Hematopoietic multipotent progenitor cell treated with erythropoietin and hydrocortisone succinate and interleukin-3 and kit ligand, for 4 days (in vitro differentiated cells): ENCODE data around the gene C9orf153.
"Not testable (repeated sequence)": the region's sequence is repeated elsewhere in the genome, so short reads cannot be mapped to it uniquely, and the experiment has no call there.

Experiments used
- DNase-seq: peaks from one replicate; pipeline ENCODE4 v3.0.0-alpha.2; 2015

The C9orf153 gene

DNA sequence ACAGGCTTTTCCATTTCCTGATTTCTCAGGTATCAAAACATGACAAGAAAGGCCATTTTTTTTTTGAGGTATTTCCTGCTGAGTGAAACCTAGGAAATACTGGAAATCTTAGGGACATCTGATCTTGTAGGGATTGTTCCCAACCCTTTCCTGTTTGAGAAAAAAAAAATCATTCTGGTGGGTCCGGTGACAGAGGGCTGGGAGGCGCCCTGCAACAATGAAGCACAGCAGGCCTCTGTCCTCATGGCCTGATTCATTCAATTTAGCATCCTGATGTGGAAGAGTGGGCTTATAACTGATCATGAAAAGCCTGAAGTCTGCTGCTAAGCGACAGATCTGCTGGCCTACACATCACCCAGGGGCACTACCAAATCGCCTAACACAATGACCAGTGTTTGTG is 3.0 kb upstream of the C9orf153 start:
- no peak for DNase-seq

- no peak for DNase-seq
Observed at GRCh38 chr9:86257391-86257790, 2.1 kb downstream of the C9orf153 start.

GRCh38 chr9:86256653-86257052 is 2.8 kb downstream of the C9orf153 start:
- no peak for DNase-seq

- DNase-seq = no peak
Observed at GRCh38 chr9:86253577-86253976, 5.9 kb downstream of the C9orf153 start.

DNA sequence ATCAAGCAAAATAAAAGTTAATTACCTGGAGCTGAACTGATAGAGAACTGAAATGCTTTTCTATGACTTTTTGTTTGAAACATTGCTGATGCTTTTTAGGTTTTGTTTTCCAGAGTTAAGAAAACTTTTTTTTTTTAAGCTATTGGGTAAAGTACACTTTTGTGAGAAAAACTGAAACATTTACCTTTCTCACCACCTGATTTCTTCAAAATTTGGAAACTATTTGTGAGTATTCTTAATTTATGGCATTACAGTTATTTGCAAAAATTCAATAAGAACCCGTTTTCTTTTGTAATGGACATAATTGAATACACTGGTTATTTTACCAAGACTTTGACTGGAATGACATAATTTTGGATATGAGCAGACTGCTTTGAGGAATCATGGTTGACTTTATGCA is 6.6 kb downstream of the C9orf153 start:
- DNase-seq = peak; percentile 10

DNA sequence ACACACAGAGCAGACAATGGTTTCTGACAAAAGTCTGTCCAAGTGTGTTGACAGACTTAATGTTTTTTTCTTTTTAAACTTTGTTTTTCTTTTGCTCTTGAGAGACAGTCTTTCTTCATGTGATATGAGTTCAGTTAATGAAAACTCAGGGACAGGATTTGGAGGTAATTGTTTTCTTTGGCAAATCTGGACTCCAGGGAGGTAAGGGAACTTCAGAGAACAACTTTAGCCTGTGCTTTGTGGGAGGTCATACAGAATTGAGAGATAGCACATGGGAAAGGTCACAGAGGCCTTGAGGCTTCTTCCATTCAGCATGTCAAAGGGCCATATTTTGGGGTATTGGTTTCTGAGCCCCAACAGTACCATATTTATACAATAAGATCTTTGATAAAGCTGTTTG is 9.3 kb downstream of the C9orf153 start:
- DNase-seq = no peak

GRCh38 chr9:86248746-86249145 is 10.7 kb downstream of the C9orf153 start:
- DNase-seq = no peak

DNA sequence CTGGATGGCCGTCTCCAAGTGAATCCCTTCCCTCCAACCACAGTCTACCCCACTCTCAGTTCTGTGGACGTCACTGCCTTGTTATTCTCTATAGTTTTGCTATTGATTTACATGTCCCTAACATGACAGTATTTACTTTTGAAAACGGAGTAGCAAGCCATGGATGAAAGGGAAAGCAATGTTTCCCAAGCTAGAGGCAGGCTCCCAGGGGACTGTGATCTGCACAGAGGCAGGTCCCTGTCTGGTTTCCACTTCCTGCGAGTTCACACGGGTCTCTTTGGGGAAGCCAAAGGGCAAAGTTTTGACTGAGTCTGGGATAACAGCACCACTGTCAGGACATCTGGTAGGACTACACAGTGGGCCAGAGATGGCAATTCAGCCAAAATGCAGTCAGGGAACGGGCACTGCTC is 12.7 kb downstream of the C9orf153 start:
- peak; percentile 10 for DNase-seq

DNA sequence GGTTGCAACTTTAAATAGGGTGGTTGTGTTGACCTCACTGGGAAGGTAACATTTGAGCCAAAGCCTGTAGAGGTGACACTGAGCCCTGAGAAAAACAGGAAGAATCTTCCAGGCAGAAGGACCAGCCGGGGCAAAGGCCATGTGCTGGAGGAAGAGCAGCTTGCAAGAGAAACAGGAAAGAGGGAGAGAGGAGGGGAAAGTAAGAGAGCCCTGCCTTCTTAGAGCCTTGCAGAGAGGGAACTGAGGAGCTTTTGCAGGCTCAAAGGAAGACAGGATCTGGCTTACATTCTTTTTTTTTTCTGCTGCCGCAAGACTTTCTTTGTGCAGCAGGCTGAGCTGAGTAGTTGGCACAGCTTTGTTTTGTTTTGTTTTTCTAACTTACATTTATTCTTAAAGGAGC is 17.4 kb downstream of the C9orf153 start:
- peak; percentile 7 for DNase-seq

GRCh38 chr9:86241216-86241615 is 18.2 kb downstream of the C9orf153 start:
- no peak for DNase-seq

DNA sequence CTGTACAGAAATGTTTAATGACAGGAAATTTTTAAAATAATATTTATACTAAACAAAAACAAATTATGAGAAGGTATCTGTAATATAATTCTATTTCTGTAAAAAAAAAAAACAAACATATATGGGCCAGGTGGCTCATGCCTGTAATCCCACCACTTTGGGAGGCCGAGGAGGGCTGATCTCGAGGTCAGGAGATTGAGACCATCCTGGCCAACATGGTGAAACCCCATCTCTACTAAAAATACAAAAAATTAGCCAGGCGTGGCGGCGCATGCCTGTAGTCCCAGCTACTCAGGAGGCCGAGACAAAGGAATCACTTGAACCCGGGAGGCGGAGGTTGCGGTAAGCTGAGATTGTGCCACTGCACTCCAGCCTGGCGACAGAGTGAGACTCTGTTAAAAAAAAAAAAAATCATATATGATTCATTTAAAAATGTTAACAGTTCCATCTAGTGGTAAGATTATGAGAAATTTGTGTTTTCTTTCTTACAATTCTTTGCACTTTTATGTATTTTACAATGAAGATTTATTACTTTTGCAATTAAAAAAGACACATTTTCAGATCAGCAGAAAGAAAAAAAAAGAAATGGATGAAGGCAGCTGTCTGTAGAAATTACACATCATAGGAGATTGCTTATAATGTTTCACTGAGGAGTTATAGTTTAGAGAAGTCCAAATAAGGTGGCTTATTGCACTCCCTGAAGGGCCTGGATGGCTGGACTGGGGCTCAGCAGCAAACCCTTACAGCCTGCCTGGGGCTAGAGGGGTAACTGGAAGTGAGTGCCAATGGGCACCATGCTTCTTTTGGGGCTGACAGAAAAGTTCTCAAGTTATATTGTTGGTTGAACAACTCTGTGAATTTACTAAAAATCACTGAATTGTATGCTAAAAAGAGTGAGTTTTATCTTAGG is 20.3 kb downstream of the C9orf153 start:
- DNase-seq = peak; percentile 45

GRCh38 chr9:86230858-86231257 is 28.6 kb downstream of the C9orf153 start:
- peak; percentile 88 for DNase-seq

GRCh38 chr9:86222667-86223066 is 36.8 kb downstream of the C9orf153 start:
- DNase-seq = no peak

GRCh38 chr9:86219606-86220005 is 39.9 kb downstream of the C9orf153 start:
- peak; percentile 41 for DNase-seq

- DNase-seq = no peak
Observed at GRCh38 chr9:86217076-86217755, 42.2 kb downstream of the C9orf153 start.

- no peak for DNase-seq
Observed at GRCh38 chr9:86207193-86207592, 52.3 kb downstream of the C9orf153 start.

DNA sequence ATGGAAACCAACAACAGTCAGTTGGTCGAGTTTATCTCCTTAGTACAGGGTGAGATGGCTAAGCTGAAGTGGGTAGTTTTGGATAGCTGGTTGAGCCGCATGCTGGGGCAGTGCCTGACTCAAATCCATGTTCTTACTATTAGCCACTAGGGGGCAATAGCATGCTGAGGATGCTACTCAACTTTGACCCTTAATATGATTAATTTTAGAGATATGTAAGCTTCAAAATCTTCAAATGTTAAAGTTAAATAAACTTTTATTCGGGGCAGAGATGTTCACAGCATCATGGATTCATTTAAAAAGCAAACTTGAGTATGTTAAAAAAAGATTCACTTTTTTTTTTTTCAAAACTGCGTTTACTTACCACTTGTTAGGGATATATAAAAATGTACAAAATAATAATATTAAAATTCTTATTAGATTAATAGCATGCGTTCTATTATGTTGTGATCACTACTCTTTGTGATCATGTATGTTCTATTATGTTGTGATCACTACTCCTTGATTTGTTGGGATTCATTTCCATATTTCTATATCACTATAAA is 57.0 kb downstream of the C9orf153 start:
- DNase-seq = peak; percentile 86

DNA sequence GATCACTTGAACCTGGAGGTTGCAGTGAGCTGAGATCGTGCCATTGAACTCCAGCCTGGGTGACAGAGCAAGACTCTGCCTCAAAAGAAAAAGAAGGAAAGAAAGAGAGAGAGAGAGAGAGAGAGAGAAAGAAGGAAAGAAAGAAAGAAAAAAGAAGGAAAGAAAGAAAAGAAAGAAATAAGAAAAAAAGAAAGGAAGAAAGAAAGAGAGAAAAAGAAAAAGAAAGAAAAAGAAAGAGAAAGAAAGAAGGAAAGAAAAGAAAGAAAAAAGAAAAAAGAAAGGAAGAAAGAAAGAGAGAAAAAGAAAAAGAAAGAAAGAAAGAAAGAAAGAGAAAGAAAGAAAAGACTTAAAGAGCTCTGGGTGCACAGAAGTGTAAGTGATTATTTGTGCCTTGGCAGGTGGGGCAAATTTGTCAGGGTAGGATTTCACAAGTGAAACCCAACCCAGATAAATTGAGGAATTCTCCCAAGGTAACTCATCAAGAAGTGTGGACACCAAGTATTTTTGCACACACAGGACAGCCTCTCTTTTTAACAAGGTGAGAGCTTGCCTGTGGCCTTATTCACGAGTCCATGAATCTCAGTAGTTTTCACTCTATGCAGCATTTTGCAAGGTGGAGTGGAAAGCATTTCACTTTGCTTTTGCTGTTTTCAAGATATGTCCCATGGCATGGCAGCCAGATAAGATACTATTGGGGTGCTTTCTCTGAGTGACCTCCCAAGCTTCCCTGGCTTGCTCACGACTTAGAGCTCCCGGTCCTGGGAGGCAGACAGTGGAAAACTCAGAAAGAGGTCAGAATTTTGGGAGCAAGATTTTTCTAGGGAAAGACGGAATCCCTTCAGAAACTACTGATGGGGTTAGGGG is 57.8 kb downstream of the C9orf153 start:
- peak; percentile 5 for DNase-seq

DNA sequence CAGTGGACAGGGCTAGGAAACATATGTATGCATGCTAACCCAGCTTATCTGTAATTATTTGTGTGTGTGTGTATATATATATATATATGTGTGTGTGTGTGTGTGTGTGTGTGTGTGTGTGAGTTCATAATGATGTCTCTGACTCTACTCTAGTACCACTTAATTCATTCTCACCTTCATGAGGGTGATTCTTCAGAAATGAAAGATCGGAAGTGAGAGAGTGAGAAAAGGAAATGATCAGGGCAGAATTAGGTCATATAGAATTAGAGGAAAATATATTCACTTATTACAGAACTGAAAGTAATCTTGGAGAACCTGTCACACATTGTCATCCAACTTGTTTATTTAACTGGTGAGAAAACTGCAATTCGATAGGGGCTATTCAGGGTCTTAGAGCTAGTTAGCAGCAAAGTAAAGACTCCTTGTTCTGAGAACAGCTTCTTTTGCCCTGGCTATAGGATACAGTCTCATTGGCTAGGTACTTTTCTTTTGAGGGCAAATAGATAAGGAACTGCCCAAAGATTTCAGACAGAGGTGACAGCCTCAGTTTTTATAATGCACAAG is 58.8 kb downstream of the C9orf153 start:
- no peak for DNase-seq

DNA sequence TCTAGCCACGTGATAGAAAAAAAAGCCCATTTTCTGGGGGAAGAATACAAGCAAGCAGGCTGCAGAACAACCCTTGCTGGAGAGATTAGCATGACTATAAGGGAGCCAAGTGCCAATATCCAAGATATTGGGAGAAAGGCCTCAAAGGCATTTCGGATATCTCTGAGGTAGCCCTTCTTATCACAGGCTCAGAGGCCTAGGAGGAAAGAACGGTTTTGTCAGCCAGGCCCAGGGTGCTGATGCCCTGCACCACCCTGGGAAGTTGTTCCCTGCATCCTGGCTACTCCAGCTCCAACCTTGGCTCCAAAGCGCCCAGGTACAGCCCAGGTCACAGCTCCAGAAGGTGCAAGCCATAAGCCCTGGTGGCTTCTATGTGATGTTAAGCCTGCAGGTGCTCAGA is 66.4 kb downstream of the C9orf153 start:
- no peak for DNase-seq

DNA sequence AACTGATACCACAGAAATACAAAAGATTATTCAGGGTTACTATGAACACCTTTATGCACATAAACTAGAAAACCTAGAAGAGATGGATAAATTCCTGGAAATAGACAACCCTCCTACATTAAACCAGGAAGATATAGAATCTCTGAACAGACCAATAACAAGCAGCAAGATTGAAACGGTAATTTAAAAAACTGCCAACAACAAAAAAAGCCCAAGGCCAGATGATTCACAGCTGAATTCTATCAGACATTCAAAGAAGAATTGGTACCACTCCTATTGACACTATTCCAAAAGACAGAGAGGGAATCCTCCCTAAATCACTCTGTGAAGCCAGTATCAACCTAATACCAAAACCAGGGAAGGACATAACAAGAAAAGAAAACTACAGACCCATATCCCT is 68.8 kb downstream of the C9orf153 start:
- not testable (repeated sequence) for DNase-seq

GRCh38 chr9:86187121-86187520 is 72.3 kb downstream of the C9orf153 start:
- no peak for DNase-seq

GRCh38 chr9:86186696-86187095 is 72.8 kb downstream of the C9orf153 start:
- no peak for DNase-seq
